ENCODE data around the gene MED13. TPM values are rescaled to one million over a fixed set of nuclear protein-coding genes. Genes with fewer than 3 reads are reported as not detected.

Gene MED13
- total and polyA plus RNA-seq, 4 donors, result 6.6 to 64.0 (median 26.0) TPM

- H3K27me3 ChIP-seq (ENCODE audit: control insufficient read depth in 4 of 4, insufficient read depth in 4 of 4, low read length in 3 of 4), result no peaks in the 10 kb centered on the region
Measured at GRCh38 chr17:62032480-62032879, 32.6 kb downstream of the MED13 start.

GRCh38 chr17:62030264-62030663, 34.8 kb downstream of the MED13 start:
- H3K4me3 ChIP-seq (ENCODE audit: low read depth in 1 of 3, low read length in 3 of 3), result no peak overlapping the region
- peaks cover 6 to 59% (median 54%) of the 10 kb centered on the region in 4 donors for H3K36me3 ChIP-seq (ENCODE audit: control insufficient read depth in 4 of 4, insufficient read depth in 3 of 4, low read depth in 1 of 4, low read length in 3 of 4)
- TF ChIP-seq ZBTB33 (IDR thresholded peaks at IDR 0.05) (no peak), TAF1 (conservative IDR thresholded peaks at IDR 0.05) (no peak), FOXA2 (IDR thresholded peaks at IDR 0.05) (no peak), ATF3 (IDR thresholded peaks at IDR 0.05) (no peak), RXRA (IDR thresholded peaks at IDR 0.05) (no peak), HNF4A (conservative IDR thresholded peaks at IDR 0.05) (peak in 1 of 2 donors; percentile 11)
- WGBS, result 55% methylated on average over 6 of the region's 6 CpGs
- no peak overlapping the region for H3K27ac ChIP-seq (ENCODE audit: low read depth in 1 of 2, low read length in 2 of 2)
- H3K4me1 ChIP-seq (ENCODE audit: control insufficient read depth in 4 of 4, insufficient read depth in 4 of 4, low read length in 3 of 4), result peaks cover 3 to 14% (median 7%) of the 10 kb centered on the region in 4 donors
- H3K27me3 ChIP-seq (ENCODE audit: control insufficient read depth in 4 of 4, insufficient read depth in 4 of 4, low read length in 3 of 4), result no peaks in the 10 kb centered on the region
- DNase-seq (ENCODE audit: low spot score), result no peak
- H3K9ac ChIP-seq (ENCODE audit: low read depth in 1 of 2, low read length in 2 of 2), result no peak overlapping the region
- H3K9me3 ChIP-seq (ENCODE audit: control insufficient read depth in 4 of 4, low read length in 3 of 4), result no peaks in the 10 kb centered on the region

More at GRCh38 chr17:62032480-62032879, 32.6 kb downstream of the MED13 start:
- Histone ChIP-seq H3K27ac (ENCODE audit: low read depth in 1 of 2, low read length in 2 of 2) (no peak overlapping the region), H3K9ac (ENCODE audit: low read depth in 1 of 2, low read length in 2 of 2) (no peak overlapping the region), H3K36me3 (ENCODE audit: control insufficient read depth in 4 of 4, insufficient read depth in 3 of 4, low read depth in 1 of 4, low read length in 3 of 4) (peaks cover 6 to 53% (median 45%) of the 10 kb centered on the region in 4 donors), H3K9me3 (ENCODE audit: control insufficient read depth in 4 of 4, low read length in 3 of 4) (no peaks in the 10 kb centered on the region), H3K4me1 (ENCODE audit: control insufficient read depth in 4 of 4, insufficient read depth in 4 of 4, low read length in 3 of 4) (peaks cover 3 to 14% (median 7%) of the 10 kb centered on the region in 4 donors), H3K4me3 (ENCODE audit: low read depth in 1 of 3, low read length in 3 of 3) (no peak overlapping the region)
- WGBS, result 91% methylated on average over 2 of the region's 2 CpGs
- TF ChIP-seq YY1 (IDR thresholded peaks at IDR 0.05), result no peak
- no peak for TF ChIP-seq REST (IDR thresholded peaks at IDR 0.05)
- TF ChIP-seq RAD21 (IDR thresholded peaks at IDR 0.05), result no peak
- no peak for TF ChIP-seq NR2F2 (IDR thresholded peaks at IDR 0.05)
- TF ChIP-seq TAF1 (conservative IDR thresholded peaks at IDR 0.05), result no peak
- no peak for TF ChIP-seq GABPA (IDR thresholded peaks at IDR 0.05 in 1 of 2, conservative IDR thresholded peaks at IDR 0.05 in 1 of 2)
- TF ChIP-seq ZBTB33 (IDR thresholded peaks at IDR 0.05), result no peak
- no peak for TF ChIP-seq MAX (IDR thresholded peaks at IDR 0.05)
- TF ChIP-seq HNF4G (IDR thresholded peaks at IDR 0.05), result no peak
- TF ChIP-seq HNF4A (conservative IDR thresholded peaks at IDR 0.05), result no peak
- TF ChIP-seq RXRA (IDR thresholded peaks at IDR 0.05), result no peak
- no peak for TF ChIP-seq FOXA2 (IDR thresholded peaks at IDR 0.05)
- DNase-seq (ENCODE audit: low spot score), result no peak

Data from liver (tissue), 9 donors.